GM12878 (cell line): ENCODE data around the gene NPAS4. TPM values are rescaled to one million over a fixed set of nuclear protein-coding genes. Genes with fewer than 3 reads are reported as not detected.

ENCODE experiments used
- CBX3 ChIP-seq: fragments of 200-600 bp; sonication (generic); IDR thresholded peaks from 2 replicates; pipeline ENCODE4 v1.6.1; 2016; ENCODE audit warnings: low read depth, borderline replicate concordance
- CEBPB ChIP-seq, 2 experiments: fragments of 150-350 bp in 1 of 2; IDR thresholded peaks; 2 replicates each; pipeline ENCODE4 v1.6.1; 2012 to 2014; ENCODE audit warnings: low read depth in 2 of 2, low read length in 2 of 2, borderline replicate concordance in 1 of 2, inconsistent platforms in 1 of 2
- ELK1 ChIP-seq: IDR thresholded peaks from 2 replicates; pipeline ENCODE4 v1.6.1; 2012; ENCODE audit warnings: low read depth, low read length, improper control_type of control experiment
- ESRRA ChIP-seq: IDR thresholded peaks from 2 replicates; pipeline ENCODE4 v1.6.1; 2012; ENCODE audit warnings: mild to moderate bottlenecking, low read length, improper control_type of control experiment
- IKZF1 ChIP-seq: fragments of 450-650 bp; conservative IDR thresholded peaks from 2 replicates; pipeline ENCODE4 v1.6.1; 2017; ENCODE audit warnings: antibody characterized with exemption, mild to moderate bottlenecking
- KLF5 ChIP-seq: fragments of 450-650 bp; IDR thresholded peaks from 2 replicates; pipeline ENCODE4 v1.6.1; 2014; ENCODE audit warnings: mild to moderate bottlenecking; ENCODE audit not compliant: partially characterized antibody
- LARP7 ChIP-seq: fragments of 450-650 bp; IDR thresholded peaks from 2 replicates; pipeline ENCODE4 v1.6.1; 2017; ENCODE audit warnings: mild to moderate bottlenecking
- MAX ChIP-seq: IDR thresholded peaks from 2 replicates; pipeline ENCODE4 v1.6.1; 2012; ENCODE audit warnings: low read depth, low read length, improper control_type of control experiment
- NBN ChIP-seq: fragments of 450-650 bp; IDR thresholded peaks from 2 replicates; pipeline ENCODE4 v1.6.1; 2016
- NFIC ChIP-seq: IDR thresholded peaks from 2 replicates; pipeline ENCODE4 v1.6.1; 2012; ENCODE audit warnings: low read depth, mild to moderate bottlenecking, inconsistent platforms, low read length, moderate library complexity
- NRF1 ChIP-seq: conservative IDR thresholded peaks from 2 replicates; pipeline ENCODE4 v1.6.1; 2011; ENCODE audit warnings: mild to moderate bottlenecking, low read depth, low read length, improper control_type of control experiment
- PAX5 ChIP-seq: IDR thresholded peaks from 2 replicates; pipeline ENCODE4 v1.6.1; 2011; ENCODE audit warnings: low read depth, low read length, borderline replicate concordance
- PAX8 ChIP-seq: fragments of 450-650 bp; IDR thresholded peaks from 2 replicates; pipeline ENCODE4 v1.6.1; 2017; ENCODE audit warnings: mild to moderate bottlenecking, moderate library complexity
- POLR2A ChIP-seq: IDR thresholded peaks from 2 replicates; pipeline ENCODE4 v1.6.1; 2011; ENCODE audit warnings: low read depth, mild to moderate bottlenecking, low read length
- RAD21 ChIP-seq: IDR thresholded peaks from 2 replicates; pipeline ENCODE4 v1.6.1; 2011; ENCODE audit warnings: mild to moderate bottlenecking, low read depth, low read length, moderate library complexity; ENCODE audit not compliant: insufficient read depth
- RAD51 ChIP-seq: fragments of 450-650 bp; IDR thresholded peaks from 2 replicates; pipeline ENCODE4 v1.6.1; 2016; ENCODE audit warnings: moderate library complexity, mild to moderate bottlenecking, inconsistent platforms
- RB1 ChIP-seq: fragments of 450-650 bp; formaldehyde crosslinking; IDR thresholded peaks from 2 replicates; pipeline ENCODE4 v1.6.1; 2017; ENCODE audit warnings: mild to moderate bottlenecking, borderline replicate concordance
- RELB ChIP-seq: fragments of 450-650 bp; IDR thresholded peaks from 2 replicates; pipeline ENCODE4 v1.6.1; 2017; ENCODE audit warnings: low read depth, mild to moderate bottlenecking, moderate library complexity
- SMARCA5 ChIP-seq: fragments of 450-650 bp; IDR thresholded peaks from 2 replicates; pipeline ENCODE4 v1.6.1; 2017; ENCODE audit warnings: mild to moderate bottlenecking
- SMC3 ChIP-seq: IDR thresholded peaks from 2 replicates; pipeline ENCODE4 v1.6.1; 2011; ENCODE audit warnings: low read length, improper control_type of control experiment, borderline replicate concordance
- SUZ12 ChIP-seq: fragments of 200-600 bp; sonication (generic); IDR thresholded peaks from one replicate; pipeline ENCODE4 v1.6.1; 2018; ENCODE audit warnings: antibody characterized with exemption, mild to moderate bottlenecking; ENCODE audit not compliant: unreplicated experiment
- YY1 ChIP-seq: IDR thresholded peaks from 2 replicates; pipeline ENCODE4 v1.6.1; 2011; ENCODE audit warnings: low read depth, mild to moderate bottlenecking, low read length
- ZBTB40 ChIP-seq: fragments of 450-650 bp; IDR thresholded peaks from 2 replicates; pipeline ENCODE4 v1.6.1; 2016; ENCODE audit warnings: mild to moderate bottlenecking, moderate library complexity, borderline replicate concordance
- ZSCAN29 ChIP-seq: fragments of 450-650 bp; IDR thresholded peaks from 2 replicates; pipeline ENCODE4 v1.6.1; 2017; ENCODE audit warnings: mild to moderate bottlenecking, moderate library complexity
- ZZZ3 ChIP-seq: IDR thresholded peaks from 2 replicates; pipeline ENCODE4 v1.6.1; 2011; ENCODE audit warnings: low read depth; ENCODE audit not compliant: control insufficient read depth, insufficient read length
- polyA plus RNA-seq, 11 experiments: library from polyadenylated mRNA; depleted of rRNA in 4 of 11; unstranded in 6 of 11; stranded (reverse) in 5 of 11; fragments of >200 nt; fragmentation: Nextera tagmentation in 4 of 11; fragmentation: Illumina TruSeq in 1 of 11; extraction: Ambion mirVana in 4 of 11; extraction: Trizol in 1 of 11; gene quantifications; 1 replicate in 1 of 11; 2 replicates in 10 of 11; pipeline versions ENCODE4 v1.2.1 to v1.2.3, GENCODE V29; 2011 to 2016; ENCODE audit warnings: inconsistent platforms in 2 of 11, missing spikeins in 2 of 11, low read depth in 1 of 11
- total RNA-seq, 4 experiments: library from RNA; depleted of rRNA in 3 of 4; stranded (reverse); fragments of >200 nt in 3 of 4; fragmentation: Illumina TruSeq in 1 of 4; extraction: Trizol in 1 of 4; gene quantifications; 2 replicates each; pipeline versions ENCODE4 v1.2.1 to v1.2.3, GENCODE V29; 2013 to 2021

NPAS4 gene
- total and polyA plus RNA-seq, 10 of the 15 experiments (the other 5 are each of a cell fraction or from before 2014, with no cell fraction given): 0.03 to 0.18 (median 0.06) TPM; not detected in 7

- TF ChIP-seq CEBPB (IDR thresholded peaks at IDR 0.05; ENCODE audit: borderline replicate concordance in 1 of 2, low read depth in 2 of 2, low read length in 2 of 2) (peak in 1 of 2 experiments; percentile 28; a peak in 1 of 4 replicates), ZBTB40 (no peak), IKZF1 (no peak; the same call in 1 of the 2 replicates), KLF5 (no peak), NBN (0 out of 2 replicates have a peak, but pooled peaks have one; percentile 41), ELK1 (no peak), MAX (no peak), PAX8 (no peak), CBX3 (no peak), SUZ12 (no peak), SMC3 (peak; percentile 44), ZZZ3 (no peak), RELB (0 out of 2 replicates have a peak, but pooled peaks have one; percentile 30), ESRRA (no peak), POLR2A (no peak), SMARCA5 (peak; percentile 22; the same call in 1 of the 2 replicates), RAD51 (no peak), LARP7 (no peak), RB1 (0 out of 2 replicates have a peak, but pooled peaks have one; percentile 24), YY1 (peak; percentile 51; the same call in 1 of the 2 replicates), PAX5 (peak; percentile 85), NFIC (no peak), RAD21 (peak; percentile 62), ZSCAN29 (no peak), NRF1 (no peak)
Measured at GRCh38 chr11:66386171-66387069, 34.4 kb upstream of the NPAS4 start (continued).
